Muscle of back (tissue), 11 donors: ENCODE results near the gene DYNLRB1. TPM values are rescaled to one million over a fixed set of nuclear protein-coding genes. Genes with fewer than 3 reads are reported as not detected.
A peak's percentile ranks its signal among the peaks of the same experiment; 100 is the strongest.

Experiments
- DNase-seq, 3 donors: peaks; one replicate each; pipeline versions ENCODE4 v3.0.0 to v3.0.0-alpha.2; 2013
- polyA plus RNA-seq, 10 donors: library from polyadenylated mRNA; unstranded; fragments of 120-200 nt; gene quantifications; one replicate each; pipeline ENCODE4 v1.2.1, GENCODE V29; 2013; ENCODE audit not compliant: insufficient read length in 10 of 10

Gene DYNLRB1
- polyA plus RNA-seq, 10 donors: 99.7 to 135 (median 116) TPM

GRCh38 chr20:34531608-34532265 is 15.5 kb downstream of the DYNLRB1 start:
- no peak for DNase-seq

GRCh38 chr20:34532320-34532719 is 16.1 kb downstream of the DYNLRB1 start:
- DNase-seq: no peak

- no peak for DNase-seq
These were observed 16.5 kb downstream of the DYNLRB1 start for GRCh38 chr20:34532756-34533155.

- no peak for DNase-seq
These were observed 18.4 kb downstream of the DYNLRB1 start for GRCh38 chr20:34534391-34535165.

- no peak for DNase-seq
These were observed 19.1 kb downstream of the DYNLRB1 start for GRCh38 chr20:34535301-34535840.

- DNase-seq: no peak
These were observed 19.6 kb downstream of the DYNLRB1 start for GRCh38 chr20:34535857-34536256.

GRCh38 chr20:34536798-34537394 is 20.7 kb downstream of the DYNLRB1 start:
- DNase-seq: no peak

- DNase-seq: no peak
These were observed 21.4 kb downstream of the DYNLRB1 start for GRCh38 chr20:34537651-34538050.

- DNase-seq: peak in 1 of 3 donors; percentile 35
These were observed 22.5 kb downstream of the DYNLRB1 start for GRCh38 chr20:34538671-34539123.

- no peak for DNase-seq
These were observed 23.5 kb downstream of the DYNLRB1 start for GRCh38 chr20:34539756-34540155.

- DNase-seq: no peak
These were observed 24.5 kb downstream of the DYNLRB1 start for GRCh38 chr20:34540596-34541263.

GRCh38 chr20:34541264-34541901 is 25.2 kb downstream of the DYNLRB1 start:
- no peak for DNase-seq

GRCh38 chr20:34541917-34542316 is 25.7 kb downstream of the DYNLRB1 start:
- DNase-seq: no peak

- DNase-seq: no peak
These were observed 26.2 kb downstream of the DYNLRB1 start for GRCh38 chr20:34542439-34542838.

GRCh38 chr20:34543463-34544056 is 27.3 kb downstream of the DYNLRB1 start:
- no peak for DNase-seq

- DNase-seq: peak in 1 of 3 donors; percentile 37
These were observed 28.0 kb downstream of the DYNLRB1 start for GRCh38 chr20:34544109-34544796.

GRCh38 chr20:34546751-34547181 is 30.5 kb downstream of the DYNLRB1 start:
- no peak for DNase-seq

GRCh38 chr20:34547844-34548613 is 31.8 kb downstream of the DYNLRB1 start:
- DNase-seq: no peak

- no peak for DNase-seq
These were observed 33.2 kb downstream of the DYNLRB1 start for GRCh38 chr20:34549291-34549928.
